HL-60/S4 treated with phorbol 12-myristate 13-acetate at 8.2 ng/mL for 4 days and 3 days (cell line): ENCODE measurements around the gene AFF1.

Experiments used
- in situ Hi-C: fragments of 300-500 bp; cut with MboI; formaldehyde crosslinking; loops from 2 replicates; pipeline ENCODE4 v1.15.0; 2022; ENCODE audit warnings: low sequenced_read_pairs

Gene AFF1

GRCh38 chr4:86947501-86948120 lies 12.8 kb downstream of the AFF1 start:
- in situ Hi-C loops: no loop called here

DNA sequence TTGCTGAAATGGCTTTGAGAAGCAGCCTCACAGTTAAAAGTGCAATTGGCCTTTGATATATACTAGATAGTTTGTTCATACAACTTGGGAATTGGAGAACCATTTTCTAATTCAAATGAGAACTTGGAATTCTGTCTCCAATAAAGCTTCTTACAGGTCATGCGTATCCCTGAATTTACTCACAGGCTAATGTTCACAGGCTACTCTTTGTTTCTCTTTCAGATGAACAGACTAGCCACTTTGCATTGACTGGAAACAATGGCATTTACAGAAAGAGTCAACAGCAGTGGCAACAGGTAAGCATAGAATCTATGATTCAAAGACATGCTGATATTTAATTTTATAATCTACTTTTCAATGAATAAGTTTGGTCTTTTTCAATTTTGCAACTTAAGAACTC lies 13.5 kb downstream of the AFF1 start:
- in situ Hi-C loops: no loop called here

DNA sequence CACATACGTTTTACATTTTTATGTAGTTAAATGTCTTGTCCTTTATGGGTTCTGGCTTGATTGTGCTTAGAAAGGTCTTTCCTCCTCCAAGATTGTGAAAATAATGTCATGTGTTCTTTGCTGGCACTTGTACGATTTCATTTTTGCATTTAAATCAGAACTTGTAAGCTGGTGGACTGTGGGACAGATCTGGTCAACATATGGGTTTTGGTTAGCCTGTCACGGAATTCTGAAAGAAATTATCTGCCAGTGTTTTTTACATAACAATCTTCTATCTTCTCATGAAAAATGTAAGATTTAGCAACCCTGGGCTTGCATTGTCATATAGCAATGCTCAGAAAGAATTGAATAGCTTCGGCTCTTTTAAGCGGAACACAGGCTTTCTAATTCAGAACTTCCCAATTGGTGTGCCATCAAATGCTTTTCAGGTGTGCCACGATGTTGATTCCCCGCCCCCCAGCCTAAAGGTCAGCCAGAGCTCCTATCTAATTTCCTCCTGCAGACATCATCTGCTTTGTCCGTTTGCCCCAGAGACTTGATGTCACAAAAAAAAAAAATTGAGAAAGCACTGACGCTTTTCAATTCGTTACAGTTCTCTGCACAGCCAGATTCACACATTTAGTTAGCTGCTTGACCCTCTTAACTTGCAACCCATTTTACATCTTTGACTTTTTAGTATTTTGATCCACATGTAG lies 16.2 kb downstream of the AFF1 start:
- in situ Hi-C loops: no loop called here

DNA sequence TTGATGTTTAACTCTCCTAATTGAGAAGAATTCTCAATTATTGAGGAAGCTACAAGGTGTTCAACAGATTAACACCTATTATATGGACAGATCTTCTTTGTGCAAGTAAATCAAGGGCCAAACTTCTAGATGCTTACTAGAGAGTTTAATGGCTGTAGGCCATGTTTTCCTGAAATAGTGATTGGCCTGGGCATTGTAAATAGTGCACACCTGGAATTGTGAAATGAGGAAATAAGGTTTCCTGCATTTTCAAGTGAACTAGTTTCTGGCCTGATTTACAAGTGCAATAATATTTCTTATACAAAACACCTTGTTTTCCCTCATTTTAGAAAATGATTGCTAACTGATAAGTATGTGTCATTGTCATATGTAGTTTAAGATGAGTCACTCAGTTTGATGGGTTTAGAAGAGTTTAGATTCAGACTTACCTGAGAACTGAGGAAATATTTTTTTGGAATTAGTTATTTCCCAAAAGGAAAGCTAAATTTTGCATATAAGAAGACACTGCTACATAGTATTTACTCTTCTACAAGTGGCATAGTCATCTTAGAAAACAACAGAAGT lies 21.2 kb downstream of the AFF1 start:
- in situ Hi-C loops: no loop called here

- in situ Hi-C loops: no loop called here
Observed at GRCh38 chr4:86957215-86957614, 22.4 kb downstream of the AFF1 start.

GRCh38 chr4:86959588-86960500 lies 25.0 kb downstream of the AFF1 start:
- in situ Hi-C loops: no loop called here

GRCh38 chr4:86960557-86960961 lies 25.7 kb downstream of the AFF1 start:
- in situ Hi-C loops: no loop called here

- in situ Hi-C loops: no loop called here
Observed at GRCh38 chr4:86961116-86961515, 26.3 kb downstream of the AFF1 start.

GRCh38 chr4:86961605-86962295 lies 26.9 kb downstream of the AFF1 start:
- in situ Hi-C loops: no loop called here

- in situ Hi-C loops: no loop called here
Observed at GRCh38 chr4:86963697-86964096, 28.9 kb downstream of the AFF1 start.

- in situ Hi-C loops: no loop called here
Observed at GRCh38 chr4:86965019-86965976, 30.5 kb downstream of the AFF1 start.

GRCh38 chr4:86967073-86967472 lies 32.3 kb downstream of the AFF1 start:
- in situ Hi-C loops: no loop called here

GRCh38 chr4:86967798-86968197 lies 33.0 kb downstream of the AFF1 start:
- in situ Hi-C loops: no loop called here

DNA sequence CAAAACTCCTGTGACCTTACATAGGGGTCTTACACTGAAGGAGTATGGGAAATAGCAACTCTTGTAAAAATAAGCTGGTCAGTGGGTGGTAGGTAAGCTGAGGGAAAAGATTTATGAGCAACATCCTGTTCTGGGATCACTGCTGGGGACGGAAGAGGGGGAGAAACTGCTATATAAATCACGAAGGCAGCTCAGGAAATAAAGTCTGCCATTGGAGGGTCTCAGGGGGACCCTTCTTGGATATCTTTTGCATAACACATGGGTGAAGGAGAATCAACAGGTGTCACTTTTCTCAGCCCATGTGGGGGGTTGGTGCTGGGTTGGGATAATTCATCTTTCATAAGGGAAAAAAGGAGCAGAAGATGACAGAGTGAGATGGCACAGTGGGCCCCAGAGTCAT lies 33.7 kb downstream of the AFF1 start:
- in situ Hi-C loops: no loop called here

- in situ Hi-C loops: no loop called here
Observed at GRCh38 chr4:86970447-86971354, 35.9 kb downstream of the AFF1 start.

GRCh38 chr4:86971355-86971683 lies 36.5 kb downstream of the AFF1 start:
- in situ Hi-C loops: no loop called here

- in situ Hi-C loops: no loop called here
Observed at GRCh38 chr4:86972997-86973396, 38.2 kb downstream of the AFF1 start.

- in situ Hi-C loops: no loop called here
Observed at GRCh38 chr4:86973668-86974067, 38.9 kb downstream of the AFF1 start.

GRCh38 chr4:86974551-86974994 lies 39.8 kb downstream of the AFF1 start:
- in situ Hi-C loops: no loop called here
